IMR-90 (cell line): ENCODE data around the gene SYNGR3. TPM values are rescaled to one million over a fixed set of nuclear protein-coding genes. Genes with fewer than 3 reads are reported as not detected.
A peak's percentile ranks its signal among the peaks of the same experiment; 100 is the strongest.

Experiments
- ATAC-seq: fragments of 200-7000 bp; cut with Tn5 transposase; 2 replicates; pipeline ENCODE4 v1.9.1; 2020; ENCODE audit warnings: low read depth, mild to moderate bottlenecking, moderate library complexity
- BruUV-seq: library from RNA; stranded (reverse); fragments of 400-500 nt; replicated peaks from 2 replicates; lab custom pipeline; 2021; lab: Mats Ljungman, UMichigan
- CTCF ChIA-PET: fragments of 300-600 bp; formaldehyde crosslinking; extraction: SDS; loops from one replicate; lab custom pipeline; 2021; ENCODE audit warnings: antibody characterized with exemption; lab: Yijun Ruan, JAX
- POLR2A ChIA-PET: fragments of 300-600 bp; sonication (Branson Sonifier 250); formaldehyde crosslinking; loops from one replicate; lab custom pipeline; 2022; ENCODE audit warnings: antibody characterized with exemption; ENCODE audit not compliant: unreplicated experiment; lab: Charles Lee
- DNase-seq: peaks from one replicate; pipeline ENCODE4 v3.0.0; 2013
- H2AFZ ChIP-seq: replicated peaks from 2 replicates; pipeline ENCODE3; 2013; ENCODE audit warnings: low read length, mild to moderate bottlenecking; ENCODE audit not compliant: poor library complexity
- H2AK5ac ChIP-seq: 2 replicates; pipeline ENCODE4 v1.6.1; 2013; ENCODE audit warnings: low read depth, low read length, inconsistent platforms
- H2AK9ac ChIP-seq: replicated peaks from 2 replicates; pipeline ENCODE3; 2013; ENCODE audit warnings: mild to moderate bottlenecking, low read depth, low read length, moderate library complexity; ENCODE audit not compliant: poor library complexity
- H2BK120ac ChIP-seq: 2 replicates; pipeline ENCODE4 v1.6.1; 2013; ENCODE audit warnings: low read depth, low read length, inconsistent platforms
- H2BK15ac ChIP-seq: 3 replicates; pipeline ENCODE4 v1.6.1; 2013; ENCODE audit warnings: low read depth, low read length, inconsistent platforms
- H2BK20ac ChIP-seq: 2 replicates; pipeline ENCODE4 v1.6.1; 2013; ENCODE audit warnings: low read depth, mild to moderate bottlenecking, inconsistent platforms, low read length, moderate library complexity
- H2BK5ac ChIP-seq: 2 replicates; pipeline ENCODE4 v1.6.1; 2013; ENCODE audit warnings: mild to moderate bottlenecking, low read depth, low read length, inconsistent platforms; ENCODE audit not compliant: poor library complexity, severe bottlenecking
- H3K14ac ChIP-seq: replicated peaks from 2 replicates; pipeline ENCODE4 v1.6.1; 2013; ENCODE audit warnings: low read depth, low read length, inconsistent platforms
- H3K18ac ChIP-seq: 2 replicates; pipeline ENCODE4 v1.6.1; 2013; ENCODE audit warnings: low read depth, low read length, control low read depth
- H3K23ac ChIP-seq: 2 replicates; pipeline ENCODE4 v1.6.1; 2013; ENCODE audit warnings: low read depth, low read length, inconsistent platforms
- H3K27ac ChIP-seq: 2 replicates; pipeline ENCODE4 v1.5.1; 2013; ENCODE audit warnings: mild to moderate bottlenecking, control low read depth, low read length; ENCODE audit not compliant: insufficient read depth
- H3K27me3 ChIP-seq: 2 replicates; pipeline ENCODE4 v1.6.1; 2013; ENCODE audit warnings: low read length; ENCODE audit not compliant: control insufficient read depth, insufficient read depth
- H3K36me3 ChIP-seq: 2 replicates; pipeline ENCODE4 v1.6.1; 2013; ENCODE audit warnings: low read length, mixed read lengths; ENCODE audit not compliant: control insufficient read depth, insufficient read depth
- H3K4ac ChIP-seq: 2 replicates; pipeline ENCODE4 v1.6.1; 2013; ENCODE audit warnings: low read depth, low read length, inconsistent platforms
- H3K4me1 ChIP-seq: 2 replicates; pipeline ENCODE4 v1.6.1; 2013; ENCODE audit warnings: low read length, mixed read lengths; ENCODE audit not compliant: control insufficient read depth, insufficient read depth
- H3K4me2 ChIP-seq: 2 replicates; pipeline ENCODE4 v1.6.1; 2013; ENCODE audit warnings: low read depth, mild to moderate bottlenecking, control low read depth, low read length, moderate library complexity
- H3K4me3 ChIP-seq: 2 replicates; pipeline ENCODE4 v1.5.1; 2013; ENCODE audit warnings: low read depth, mild to moderate bottlenecking, control low read depth, low read length, moderate library complexity; ENCODE audit not compliant: insufficient read depth
- H3K56ac ChIP-seq: 2 replicates; pipeline ENCODE4 v1.6.1; 2013; ENCODE audit warnings: low read length, inconsistent platforms; ENCODE audit not compliant: insufficient read depth; ENCODE audit errors: extremely low read depth
- H3K79me1 ChIP-seq, 2 experiments: 2 replicates each; pipeline ENCODE4 v1.6.1; 2013; ENCODE audit warnings: low read length in 2 of 2, inconsistent platforms in 1 of 2, low read depth in 1 of 2
- H3K9ac ChIP-seq: 2 replicates; pipeline ENCODE4 v1.6.1; 2013; ENCODE audit warnings: low read depth, low read length, control low read depth
- H3K9me1 ChIP-seq: 2 replicates; pipeline ENCODE4 v1.6.1; 2013; ENCODE audit warnings: low read length, inconsistent platforms; ENCODE audit not compliant: insufficient read depth
- H3K9me3 ChIP-seq: 2 replicates; pipeline ENCODE4 v1.6.1; 2013; ENCODE audit warnings: low read length; ENCODE audit not compliant: control insufficient read depth, insufficient read depth
- H4K20me1 ChIP-seq: 2 replicates; pipeline ENCODE4 v1.6.1; 2013; ENCODE audit warnings: low read length, inconsistent platforms; ENCODE audit not compliant: insufficient read depth
- H4K5ac ChIP-seq: 2 replicates; pipeline ENCODE4 v1.6.1; 2013; ENCODE audit warnings: mild to moderate bottlenecking, low read depth, low read length, control low read depth
- H4K8ac ChIP-seq, 2 experiments: 2 replicates each; pipeline ENCODE4 v1.6.1; 2013; ENCODE audit warnings: low read depth in 2 of 2, low read length in 2 of 2, control low read depth in 1 of 2, inconsistent platforms in 1 of 2
- H4K91ac ChIP-seq: 2 replicates; pipeline ENCODE4 v1.6.1; 2013; ENCODE audit warnings: low read depth, low read length, inconsistent platforms; ENCODE audit not compliant: insufficient read depth
- CEBPB ChIP-seq: IDR thresholded peaks from 2 replicates; pipeline ENCODE4 v1.6.1; 2012; ENCODE audit warnings: low read depth, low read length, improper control_type of control experiment
- CHD1 ChIP-seq: IDR thresholded peaks from 2 replicates; pipeline ENCODE4 v1.6.1; 2012; ENCODE audit warnings: low read depth, low read length, improper control_type of control experiment
- MAZ ChIP-seq: IDR thresholded peaks from 2 replicates; pipeline ENCODE4 v1.6.1; 2012; ENCODE audit warnings: low read depth, mild to moderate bottlenecking, low read length, improper control_type of control experiment, moderate library complexity, borderline replicate concordance
- POLR2A ChIP-seq: IDR thresholded peaks from 2 replicates; pipeline ENCODE4 v1.6.1; 2012; ENCODE audit warnings: mild to moderate bottlenecking, low read depth, low read length
- RCOR1 ChIP-seq: IDR thresholded peaks from 2 replicates; pipeline ENCODE4 v1.6.1; 2012; ENCODE audit warnings: mild to moderate bottlenecking, low read length, improper control_type of control experiment; ENCODE audit not compliant: insufficient replicate concordance
- RFX5 ChIP-seq: IDR thresholded peaks from 2 replicates; pipeline ENCODE4 v1.8.0; 2012; ENCODE audit warnings: low read depth, mild to moderate bottlenecking, low read length, moderate library complexity
- WGBS, 2 experiments: methylation state at CpG; one replicate each; pipeline versions ENCODE4 v1.1.5 to v1.1.7; 2013; ENCODE audit warnings: missing lambda C conversion rate in 2 of 2; ENCODE audit not compliant: insufficient read length in 1 of 2; ENCODE audit errors: extremely low coverage in 2 of 2; 5-methylcytosine and 5-hydroxymethylcytosine counted together
- dilution Hi-C: fragments of 300-500 bp; cut with HindIII; formaldehyde crosslinking; loops from one replicate; pipeline ENCODE4 v1.14.3; 2018; ENCODE audit warnings: low sequenced_read_pairs; ENCODE audit not compliant: unreplicated experiment
- in situ Hi-C: fragments of 300-500 bp; cut with MboI; formaldehyde crosslinking; loops from 3 replicates; pipeline ENCODE4 v1.14.3; 2019; ENCODE audit warnings: low sequenced_read_pairs, inconsistent platforms, mixed read lengths
- intact Hi-C: fragments of 100-400 bp; cut with micrococcal nuclease; formaldehyde crosslinking; loops from 2 replicates; pipeline ENCODE4 v1.10.0; 2022
- polyA plus RNA-seq, 3 experiments: library from polyadenylated mRNA; depleted of rRNA; stranded (reverse); fragments of >200 nt; gene quantifications; 2 replicates each; pipeline ENCODE4 v1.2.3, GENCODE V29; 2012; ENCODE audit warnings: low replicate concordance in 1 of 3
- total RNA-seq: library from RNA; depleted of rRNA; stranded (reverse); fragments of >200 nt; gene quantifications from 2 replicates; pipeline ENCODE4 v1.2.3, GENCODE V29; 2012

SYNGR3 gene
- total and polyA plus RNA-seq, 2 of the 4 experiments (the other 2 are of a cell fraction): 1.8 to 5.8 TPM

DNA sequence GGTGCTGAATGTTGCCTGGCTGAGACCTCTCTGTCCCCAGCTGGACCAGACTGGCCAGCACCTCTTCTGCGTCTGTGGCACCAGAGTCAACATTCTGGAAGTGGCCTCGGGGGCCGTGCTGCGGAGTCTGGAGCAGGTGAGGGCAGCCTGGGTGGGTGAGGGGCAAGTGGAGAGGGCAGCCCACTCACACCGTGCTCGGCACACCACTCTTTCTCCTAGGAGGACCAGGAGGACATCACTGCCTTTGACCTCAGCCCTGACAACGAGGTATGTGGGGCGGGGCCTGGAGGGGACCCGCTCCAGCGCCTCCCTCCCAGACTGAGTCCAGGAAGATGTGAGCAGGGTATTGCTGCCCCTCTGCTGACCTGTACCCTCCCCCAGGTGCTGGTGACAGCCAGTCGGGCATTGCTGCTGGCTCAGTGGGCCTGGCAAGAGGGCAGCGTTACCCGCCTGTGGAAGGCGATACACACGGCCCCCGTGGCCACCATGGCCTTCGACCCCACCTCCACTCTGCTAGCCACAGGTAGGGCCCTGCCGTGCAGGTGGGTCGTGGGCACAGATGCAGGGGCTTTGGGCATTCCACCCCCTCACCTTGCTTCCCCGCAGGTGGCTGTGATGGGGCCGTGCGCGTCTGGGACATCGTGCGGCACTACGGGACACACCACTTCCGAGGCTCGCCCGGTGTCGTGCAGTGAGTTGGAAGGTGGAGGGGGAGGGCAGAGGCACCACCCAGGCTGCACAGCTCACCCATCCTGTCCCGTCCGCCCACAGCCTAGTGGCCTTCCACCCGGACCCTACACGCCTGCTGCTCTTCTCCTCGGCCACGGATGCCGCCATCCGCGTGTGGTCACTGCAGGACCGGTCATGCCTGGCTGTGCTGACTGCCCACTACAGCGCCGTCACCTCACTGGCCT, 15.4 kb upstream of the SYNGR3 start:
- ChIA-PET POLR2A (no interaction called here), CTCF (no interaction called here)
- no peaks in the 10 kb centered on the region for H3K9me3 ChIP-seq
- no peak overlapping the region for H2BK5ac ChIP-seq
- no peak for DNase-seq
- H3K27me3 ChIP-seq: no peaks in the 10 kb centered on the region; the same call in 1 of the 2 replicates
- H2AK9ac ChIP-seq: peak overlapping the region; percentile 81
- no peak overlapping the region for H3K27ac ChIP-seq
- H3K79me1 ChIP-seq: peaks cover 9 to 36% of the 10 kb centered on the region in 2 experiments
- intact Hi-C loops: no loop called here
- H3K23ac ChIP-seq: no peak overlapping the region
- no peak overlapping the region for H3K9ac ChIP-seq
- no peak overlapping the region for H4K91ac ChIP-seq
- H2BK15ac ChIP-seq: no peak overlapping the region
- H3K56ac ChIP-seq: no peak overlapping the region
- no peak for TF ChIP-seq CEBPB
- TF ChIP-seq RCOR1: no peak
- TF ChIP-seq POLR2A: no peak
- no peak for TF ChIP-seq RFX5
- no peak for TF ChIP-seq CHD1
- no peak for TF ChIP-seq MAZ
- no peak for ATAC-seq
- dilution Hi-C loops: no loop called here
- H4K20me1 ChIP-seq: no peaks in the 10 kb centered on the region; the same call in 1 of the 2 replicates
- H3K4me2 ChIP-seq: no peak overlapping the region
- no peak overlapping the region for H4K8ac ChIP-seq
- H2BK20ac ChIP-seq: no peak overlapping the region
- H3K14ac ChIP-seq: no peak overlapping the region
- no TSS peak for BruUV-seq
- 95% methylated on average over 13 of the region's 42 CpGs; no CpG with 5 or more reads in 1 of the 2 experiments for WGBS, 2 experiments
- H3K4ac ChIP-seq: no peak overlapping the region
- H3K4me3 ChIP-seq: no peak overlapping the region
- no peak overlapping the region for H2BK120ac ChIP-seq
- peaks cover 6% of the 10 kb centered on the region for H3K4me1 ChIP-seq
- no peak overlapping the region for H4K5ac ChIP-seq
- H2AK5ac ChIP-seq: no peak overlapping the region
- no peak overlapping the region for H3K18ac ChIP-seq
- no peak overlapping the region for H2AFZ ChIP-seq
- peaks cover 46% of the 10 kb centered on the region for H3K36me3 ChIP-seq
- in situ Hi-C loops: no loop called here
- peaks cover 3% of the 10 kb centered on the region; the same call in 1 of the 2 replicates for H3K9me1 ChIP-seq
